Adrenal gland (tissue), 12 donors: ENCODE results near the gene TNKS2. TPM values are rescaled to one million over a fixed set of nuclear protein-coding genes. Genes with fewer than 3 reads are reported as not detected.

Source experiments
- DNase-seq, 7 donors: peaks; one replicate each; pipeline ENCODE4 v3.0.0-alpha.2; 2019 to 2020
- H3K27ac ChIP-seq, 5 donors: fragments of 200-600 bp; sonication (generic) in 4 of 5; 1 replicate in 3 of 5; 2 replicates in 2 of 5; pipeline versions ENCODE4 v1.5.1 to v1.8.0; 2016 to 2020; ENCODE audit warnings: mild to moderate bottlenecking in 1 of 5
- H3K27me3 ChIP-seq: fragments of 200-600 bp; 2 replicates; pipeline ENCODE4 v1.8.0; 2021
- H3K36me3 ChIP-seq, 2 donors: fragments of 200-600 bp; replicated peaks in 1 of 2; 1 replicate in 1 of 2; 2 replicates in 1 of 2; pipeline versions ENCODE4 v1.5.1 to v1.8.0; 2018 to 2022
- H3K4me1 ChIP-seq, 2 donors: fragments of 200-600 bp; replicated peaks in 1 of 2; 1 replicate in 1 of 2; 2 replicates in 1 of 2; pipeline versions ENCODE4 v1.5.1 to v1.8.0; 2018 to 2021
- H3K4me3 ChIP-seq, 4 donors: fragments of 200-600 bp; sonication (generic) in 3 of 4; one replicate each; pipeline ENCODE4 v1.5.1; 2016 to 2018
- H3K9me3 ChIP-seq, 3 donors: fragments of 200-600 bp; sonication (generic) in 1 of 3; replicated peaks in 1 of 3; 1 replicate in 2 of 3; 2 replicates in 1 of 3; pipeline versions ENCODE4 v1.5.1 to v1.8.0; 2016 to 2021
- CTCF ChIP-seq, 6 experiments: fragments of 450-650 bp in 4 of 6; fragments of 200-600 bp in 2 of 6; sonication (generic) in 1 of 6; IDR thresholded peaks; 1 replicate in 5 of 6; 2 replicates in 1 of 6; pipeline versions ENCODE4 v1.5.1 to v1.8.0; 2016 to 2021; ENCODE audit warnings: antibody characterized with exemption in 6 of 6, mild to moderate bottlenecking in 2 of 6, moderate library complexity in 1 of 6
- POLR2A ChIP-seq, 2 donors: fragments of 450-650 bp; IDR thresholded peaks; one replicate each; pipeline ENCODE4 v1.6.1; 2017; ENCODE audit warnings: antibody characterized with exemption in 2 of 2, mild to moderate bottlenecking in 2 of 2, moderate library complexity in 1 of 2
- WGBS, 4 donors: extraction: QIAGEN DNeasy Blood & Tissue Kit in 2 of 4; methylation state at CpG; one replicate each; pipeline versions ENCODE4 v1.1.5 to v1.1.7; 2013 to 2017; 5-methylcytosine and 5-hydroxymethylcytosine counted together
- intact Hi-C, 2 donors: fragments of 100-400 bp; cut with DNase I; formaldehyde crosslinking; loops; one replicate each; pipeline versions ENCODE4 v1.14.1 to v1.15.0; 2022 to 2023
- polyA plus RNA-seq, 3 donors: library from polyadenylated mRNA; stranded (reverse); fragments of 200-250 nt in 2 of 3; fragments of 350-450 nt in 1 of 3; fragmentation: Illumina TruSeq in 1 of 3; extraction: RNeasy Lipid Tissue Mini Kit (QIAGEN cat#74804) in 1 of 3; gene quantifications; one replicate each; pipeline ENCODE4 v1.2.3, GENCODE V29; 2013 to 2014
- total RNA-seq, 9 donors: library from RNA; depleted of rRNA in 4 of 9; stranded (reverse); fragments of >200 nt in 4 of 9; fragments of 120-200 nt in 1 of 9; fragmentation: NEBNext Ultra II Directional in 1 of 9; extraction: Animal tissue kit (Norgen Biotek cat#: 25700) in 1 of 9; gene quantifications; one replicate each; pipeline versions ENCODE4 v1.1.0 to v1.2.4, GENCODE V29; 2013 to 2023
- donor health status: healthy with polysubstance abuse.
- donor health status: Bipolar disorder and iron deficiency.
- donor health status: DM: yes; HTN: yes; CAD: no.
- donor health status: DM: no; HTN: no; CAD: no.
- donor health status: DM: no; HTN: no; CAD: no.
- donor health status: DM: yes; HTN: yes; CAD: no.

Gene TNKS2
- total and polyA plus RNA-seq, 12 donors, result 7.9 to 53.3 (median 33.2) TPM

GRCh38 chr10:91907914-91908336 lies 109.7 kb downstream of the TNKS2 start:
- 3 to 14% (median 5%) methylated on average over 7 to 18 of the region's 18 CpGs for WGBS, 4 donors
- no peaks in the 10 kb centered on the region for H3K9me3 ChIP-seq
- no peaks in the 10 kb centered on the region for H3K36me3 ChIP-seq
- TF ChIP-seq CTCF (IDR thresholded peaks at IDR 0.05), result no peak
- no peak for TF ChIP-seq POLR2A (IDR thresholded peaks at IDR 0.05)
- H3K27me3 ChIP-seq, result no peaks in the 10 kb centered on the region
- peaks cover 0 to 11% of the 10 kb centered on the region in 2 donors for H3K4me1 ChIP-seq
- no peak for DNase-seq
- intact Hi-C loops, result loop anchor here in 1 of 2 donors (5.0 kb wide), 1 partner anchor 151 kb away; no protein-coding TSS in a partner anchor
- peak overlapping the region in 3 of 5 donors; percentile 1 to 79 (median 36) for H3K27ac ChIP-seq
- H3K4me3 ChIP-seq, result peak overlapping the region; percentile 10 to 69 (median 44)

GRCh38 chr10:91908337-91909116 lies 110.3 kb downstream of the TNKS2 start:
- WGBS, 4 donors, result 0 to 1% (median 0%) methylated on average over 18 to 93 of the region's 93 CpGs; no CpG with 5 or more reads in 1 of the 4 donors
- intact Hi-C loops, result loop anchor here in 1 of 2 donors (5.0 kb wide), 1 partner anchor 151 kb away; no protein-coding TSS in a partner anchor
- DNase-seq, result peak; percentile 72 to 85 (median 81)

GRCh38 chr10:91909117-91909677 lies 111.0 kb downstream of the TNKS2 start, which contains the start of gene FGFBP3:
FGFBP3 (minus strand) TSS chr10:91909486; CDS start chr10:91908969, 517 bp downstream.
- WGBS, 4 donors, result 0 to 1% (median 1%) methylated on average over 16 to 19 of the region's 19 CpGs
- Histone ChIP-seq H3K4me3 (peak within 1 kb of the TSS; percentile 10 to 69 (median 63)), H3K36me3 (no peaks in the 10 kb centered on the region), H3K4me1 (peaks cover 0 to 11% of the 10 kb centered on the region in 2 donors), H3K27me3 (no peaks in the 10 kb centered on the region), H3K27ac (peak within 1 kb of the TSS in 4 of 5 donors; percentile 1 to 79 (median 24)), H3K9me3 (no peaks in the 10 kb centered on the region)
- intact Hi-C loops, result loop anchor here in 1 of 2 donors (5.0 kb wide), 1 partner anchor 152 kb away; no protein-coding TSS in a partner anchor
- DNase-seq, result peak in 5 of 7 donors; percentile 21 to 45 (median 38)
- no peak for TF ChIP-seq POLR2A (IDR thresholded peaks at IDR 0.05)
- peak in 1 of 6 experiments; percentile 4 for TF ChIP-seq CTCF (IDR thresholded peaks at IDR 0.05)

More at GRCh38 chr10:91908337-91909116, 110.3 kb downstream of the TNKS2 start:
- Histone ChIP-seq H3K4me1 (peaks cover 0 to 11% of the 10 kb centered on the region in 2 donors), H3K27me3 (no peaks in the 10 kb centered on the region), H3K9me3 (no peaks in the 10 kb centered on the region), H3K27ac (peak overlapping the region in 4 of 5 donors; percentile 1 to 79 (median 24)), H3K4me3 (peak overlapping the region; percentile 10 to 69 (median 44)), H3K36me3 (no peaks in the 10 kb centered on the region)
- TF ChIP-seq CTCF (IDR thresholded peaks at IDR 0.05) (peak in 4 of 6 experiments; percentile 26 to 32 (median 28)), POLR2A (IDR thresholded peaks at IDR 0.05) (peak in 1 of 2 donors; percentile 59)

GRCh38 chr10:91910467-91910866 lies 112.2 kb downstream of the TNKS2 start:
- Histone ChIP-seq H3K27me3 (no peaks in the 10 kb centered on the region), H3K4me3 (no peak overlapping the region), H3K9me3 (no peaks in the 10 kb centered on the region), H3K27ac (no peak overlapping the region), H3K4me1 (peaks cover 0 to 11% of the 10 kb centered on the region in 2 donors), H3K36me3 (no peaks in the 10 kb centered on the region)
- TF ChIP-seq CTCF (IDR thresholded peaks at IDR 0.05) (no peak), POLR2A (IDR thresholded peaks at IDR 0.05) (no peak)
- intact Hi-C loops, result loop anchor here in 1 of 2 donors (10.0 kb wide), 1 partner anchor 146 kb away; no protein-coding TSS in a partner anchor
- WGBS, 4 donors, result 85 to 88% (median 87%) methylated on average over 4 of the region's 4 CpGs
- DNase-seq, result no peak
